Gastroesophageal sphincter (tissue), 3 donors: Measurements from ENCODE around the gene RBMS2.

ENCODE experiments used
- CTCF ChIP-seq, 4 experiments: fragments of 200-600 bp in 2 of 4; fragments of 450-650 bp in 2 of 4; sonication (generic) in 1 of 4; IDR thresholded peaks; one replicate each; pipeline ENCODE4 v1.5.1; 2017 to 2019; ENCODE audit warnings: antibody characterized with exemption in 4 of 4, mild to moderate bottlenecking in 2 of 4, moderate library complexity in 2 of 4
- POLR2A ChIP-seq, 2 donors: fragments of 450-650 bp; IDR thresholded peaks; one replicate each; pipeline ENCODE4 v1.6.1; 2017; ENCODE audit warnings: antibody characterized with exemption in 2 of 2, mild to moderate bottlenecking in 2 of 2, moderate library complexity in 1 of 2

DNA sequence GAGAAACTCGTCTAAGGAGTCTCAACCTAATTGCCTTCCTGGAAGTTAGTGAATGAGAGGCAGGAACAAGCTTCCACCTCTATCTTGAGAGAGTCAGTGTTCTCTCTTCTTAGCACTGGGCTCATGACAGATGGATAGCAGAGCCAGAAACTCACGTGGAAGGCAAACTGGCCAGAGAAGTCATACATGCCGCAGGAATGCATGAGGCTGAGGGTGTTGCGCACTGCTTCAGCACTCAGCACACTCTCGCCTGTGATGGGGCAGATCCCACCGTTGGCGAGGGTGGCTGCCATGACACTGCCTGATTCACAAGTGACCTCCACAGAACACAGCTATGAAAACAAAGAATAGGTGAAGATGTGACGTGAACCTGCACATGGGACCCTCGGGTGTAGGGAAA, 47.2 kb upstream of the RBMS2 start:
- no peak for TF ChIP-seq CTCF (IDR thresholded peaks at IDR 0.05)
- TF ChIP-seq POLR2A (IDR thresholded peaks at IDR 0.05) = no peak
